Ishikawa (cell line): ENCODE measurements around the gene KATNAL2.

Experiments
- CEBPB ChIP-seq: IDR thresholded peaks from 2 replicates; pipeline ENCODE4 v1.6.1; 2012
- CREB1 ChIP-seq: IDR thresholded peaks from 2 replicates; pipeline ENCODE4 v1.6.1; 2012; ENCODE audit warnings: low read depth
- EGR1 ChIP-seq: IDR thresholded peaks from 2 replicates; pipeline ENCODE4 v1.6.1; 2012
- EP300 ChIP-seq: IDR thresholded peaks from 2 replicates; pipeline ENCODE4 v1.6.1; 2012; ENCODE audit warnings: borderline replicate concordance
- FOXM1 ChIP-seq: IDR thresholded peaks from 2 replicates; pipeline ENCODE4 v1.6.1; 2012; ENCODE audit warnings: low read depth, borderline replicate concordance
- MAX ChIP-seq: IDR thresholded peaks from 2 replicates; pipeline ENCODE4 v1.6.1; 2012
- NFIC ChIP-seq: IDR thresholded peaks from 2 replicates; pipeline ENCODE4 v1.6.1; 2012
- RAD21 ChIP-seq: IDR thresholded peaks from 2 replicates; pipeline ENCODE4 v1.6.1; 2012; ENCODE audit warnings: low read depth
- REST ChIP-seq: IDR thresholded peaks from 2 replicates; pipeline ENCODE4 v1.6.1; 2012; ENCODE audit warnings: low read depth, mild to moderate bottlenecking
- TAF1 ChIP-seq: IDR thresholded peaks from 2 replicates; pipeline ENCODE4 v1.6.1; 2012; ENCODE audit warnings: low read depth, mild to moderate bottlenecking
- TCF12 ChIP-seq: IDR thresholded peaks from 2 replicates; pipeline ENCODE4 v1.6.1; 2012; ENCODE audit warnings: low read depth
- TEAD4 ChIP-seq: IDR thresholded peaks from 2 replicates; pipeline ENCODE4 v1.6.1; 2012
- USF1 ChIP-seq: IDR thresholded peaks from 2 replicates; pipeline ENCODE4 v1.6.1; 2012
- YY1 ChIP-seq: IDR thresholded peaks from 2 replicates; pipeline ENCODE4 v1.6.1; 2012; ENCODE audit warnings: low read depth
- ZBTB7A ChIP-seq: IDR thresholded peaks from 2 replicates; pipeline ENCODE4 v1.6.1; 2012; ENCODE audit warnings: low read depth

The KATNAL2 gene

GRCh38 chr18:47150029-47150823 is 232.8 kb downstream of the KATNAL2 start, which contains the start of gene HDHD2:
TSS of gene HDHD2 (minus strand) at chr18:47150500. CDS start at chr18:47136439, 14,061 bp downstream.
- peak; percentile 54 for TF ChIP-seq ZBTB7A
- 0 out of 2 replicates have a peak, but pooled peaks have one; percentile 22 for TF ChIP-seq CREB1
- peak; percentile 84 for TF ChIP-seq MAX
- TF ChIP-seq USF1, result peak; percentile 2; the same call in 1 of the 2 replicates
- no peak for TF ChIP-seq REST
- TF ChIP-seq CEBPB, result no peak
- 0 out of 2 replicates have a peak, but pooled peaks have one; percentile 11 for TF ChIP-seq EGR1
- no peak for TF ChIP-seq YY1
- no peak for TF ChIP-seq RAD21
- no peak for TF ChIP-seq EP300
- no peak for TF ChIP-seq TEAD4
- no peak for TF ChIP-seq NFIC
- TF ChIP-seq TAF1, result peak; percentile 96
- no peak for TF ChIP-seq FOXM1
- peak; percentile 48 for TF ChIP-seq TCF12

GRCh38 chr18:47150824-47151366 is 233.5 kb downstream of the KATNAL2 start:
- TF ChIP-seq FOXM1 (no peak), RAD21 (no peak), EP300 (no peak)

- TF ChIP-seq EGR1, result no peak
- TF ChIP-seq CREB1, result no peak
- TF ChIP-seq FOXM1, result no peak
- TF ChIP-seq ZBTB7A, result no peak
- no peak for TF ChIP-seq USF1
- no peak for TF ChIP-seq NFIC
- TF ChIP-seq YY1, result no peak
- TF ChIP-seq EP300, result no peak
- TF ChIP-seq TEAD4, result no peak
- TF ChIP-seq RAD21, result no peak
- no peak for TF ChIP-seq MAX
- TF ChIP-seq TAF1, result no peak
- TF ChIP-seq REST, result no peak
- no peak for TF ChIP-seq TCF12
- TF ChIP-seq CEBPB, result no peak
These were observed 234.0 kb downstream of the KATNAL2 start for GRCh38 chr18:47151439-47151838.
